GM10847 (cell line): ENCODE measurements around the gene CACNG1.

ENCODE experiments used
- POLR2A ChIP-seq: IDR thresholded peaks from 2 replicates; pipeline ENCODE4 v1.6.1; 2011; ENCODE audit not compliant: insufficient read length; ENCODE audit errors: extremely low read depth

CACNG1 gene

DNA sequence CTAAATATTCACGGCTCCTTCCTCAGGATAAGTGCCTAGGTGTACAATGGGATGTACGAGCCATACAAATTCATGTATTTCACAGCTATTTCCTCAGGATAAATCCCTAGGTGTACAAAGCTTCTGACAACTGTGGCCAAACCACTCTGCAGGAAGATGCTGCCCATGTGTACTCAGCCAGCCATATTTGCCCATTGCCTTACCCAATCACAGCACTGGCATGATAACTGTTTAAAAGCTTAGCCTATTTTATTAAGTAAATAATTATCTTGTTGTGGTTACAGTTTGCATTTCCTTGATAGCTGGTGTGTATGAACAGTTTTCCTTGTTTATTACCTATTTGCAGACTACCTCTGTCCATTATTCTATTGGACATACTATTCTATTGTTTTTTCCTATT, 35.1 kb downstream of the CACNG1 start:
- no peak for TF ChIP-seq POLR2A

GRCh38 chr17:67080804-67081203, 36.5 kb downstream of the CACNG1 start:
- no peak for TF ChIP-seq POLR2A

- TF ChIP-seq POLR2A: no peak
Measured at GRCh38 chr17:67082107-67082506, 37.8 kb downstream of the CACNG1 start.

GRCh38 chr17:67085406-67085805, 41.1 kb downstream of the CACNG1 start:
- no peak for TF ChIP-seq POLR2A

DNA sequence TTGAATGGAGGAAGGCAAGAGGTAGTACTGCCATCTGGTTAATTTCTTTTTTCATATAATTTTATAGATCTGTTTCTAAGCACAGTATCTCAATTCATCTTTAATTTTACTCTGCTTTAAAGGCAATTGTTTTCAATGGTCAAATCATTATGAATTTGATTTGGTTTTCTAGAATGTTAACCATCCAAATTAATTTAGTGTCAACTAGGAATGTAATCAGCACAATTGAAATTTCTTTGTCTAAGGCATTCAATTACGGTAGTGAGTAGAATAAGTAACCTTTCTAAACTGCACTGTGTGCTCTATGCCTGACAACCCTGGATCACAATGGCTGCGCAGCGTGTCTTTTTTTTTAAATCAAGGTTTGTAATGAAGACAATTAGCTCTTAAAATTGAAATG, 44.3 kb downstream of the CACNG1 start:
- TF ChIP-seq POLR2A: no peak

DNA sequence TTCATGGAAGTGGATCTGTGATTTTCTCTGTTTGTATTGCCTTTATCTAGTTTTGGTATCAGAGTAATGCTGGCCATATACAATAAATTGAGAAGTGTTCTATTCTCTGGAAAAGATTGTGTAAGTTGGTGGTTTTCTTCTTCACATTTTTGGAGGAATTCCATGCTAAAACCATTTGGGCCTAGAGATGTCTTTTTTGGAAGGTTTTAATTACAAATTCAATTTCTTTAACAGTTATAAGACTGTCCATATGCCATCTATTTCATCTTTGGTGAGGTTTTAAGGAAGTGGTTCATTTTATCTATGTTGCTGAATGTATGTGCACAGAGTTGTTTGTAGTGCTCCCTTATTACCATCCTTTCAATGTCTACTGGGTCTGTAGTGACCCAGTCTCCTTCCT, 46.0 kb downstream of the CACNG1 start:
- TF ChIP-seq POLR2A: no peak

GRCh38 chr17:67092291-67092690, 47.9 kb downstream of the CACNG1 start:
- no peak for TF ChIP-seq POLR2A

DNA sequence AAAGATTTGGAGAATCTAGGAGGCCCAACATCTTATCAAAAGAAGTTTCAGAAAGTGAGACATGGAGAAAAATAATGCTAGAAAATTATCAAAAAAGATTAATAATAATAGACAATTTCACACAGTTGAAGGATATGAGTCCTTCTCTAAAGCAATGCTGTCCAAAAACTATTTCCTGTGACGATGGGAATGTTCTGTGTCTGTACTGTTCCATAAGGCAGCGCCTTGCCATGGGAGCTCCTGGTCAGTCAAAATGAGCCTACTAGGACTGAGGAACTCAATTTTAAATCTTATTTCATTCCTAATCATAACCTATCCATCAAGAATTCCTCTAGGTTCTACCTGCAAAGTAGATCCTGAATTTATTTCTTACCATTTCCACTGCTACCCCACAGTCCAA, 49.0 kb downstream of the CACNG1 start:
- TF ChIP-seq POLR2A: no peak

GRCh38 chr17:67095803-67096202, 51.4 kb downstream of the CACNG1 start:
- TF ChIP-seq POLR2A: no peak

DNA sequence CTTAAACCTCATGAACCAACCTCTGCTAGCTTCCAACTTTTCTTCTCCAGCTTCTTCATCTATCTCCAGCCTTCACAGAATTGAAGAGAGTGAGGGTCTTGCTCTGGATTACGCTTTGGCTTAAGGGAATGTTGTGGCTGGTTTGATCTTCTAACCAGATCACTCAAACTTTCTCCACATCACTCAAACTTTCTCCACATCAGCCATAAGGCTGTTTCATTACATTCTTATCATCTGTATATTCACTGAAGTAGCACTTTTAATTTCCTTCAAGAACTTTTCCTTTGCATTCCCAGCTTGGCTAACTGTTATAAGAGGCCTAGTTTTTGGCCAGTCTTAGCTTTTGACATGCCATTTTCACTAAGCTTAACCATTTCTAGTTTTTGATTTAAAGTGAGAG, 52.3 kb downstream of the CACNG1 start:
- TF ChIP-seq POLR2A: no peak

GRCh38 chr17:67098006-67098405, 53.7 kb downstream of the CACNG1 start:
- TF ChIP-seq POLR2A: no peak

DNA sequence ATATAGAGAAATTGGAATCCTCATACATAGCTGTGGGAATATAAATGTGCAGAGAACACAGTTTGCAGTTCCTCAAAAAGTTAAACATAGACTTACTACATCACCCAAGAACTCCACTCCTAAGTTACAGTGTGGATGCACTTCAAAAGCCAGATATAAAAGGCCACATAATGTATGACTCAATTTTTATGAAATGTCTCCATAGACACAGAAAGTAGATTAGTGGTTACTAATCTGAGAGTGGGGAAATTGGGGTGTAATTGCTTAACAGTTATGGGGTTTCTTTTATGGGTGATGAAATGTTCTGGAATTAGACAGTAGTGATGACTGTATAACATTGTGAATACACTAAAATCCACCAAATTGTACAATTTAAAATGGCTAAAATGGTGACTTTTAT, 60.9 kb downstream of the CACNG1 start:
- TF ChIP-seq POLR2A: no peak
